ENCODE results near the gene HRH4.

The HRH4 gene

GRCh38 chr18:24470022-24470618 lies 9.7 kb downstream of the HRH4 start:
- no peak for DNase-seq

GRCh38 chr18:24470805-24471204 lies 10.4 kb downstream of the HRH4 start:
- DNase-seq = no peak

- no peak for DNase-seq
These were observed 12.2 kb downstream of the HRH4 start for GRCh38 chr18:24472591-24472990.

DNA sequence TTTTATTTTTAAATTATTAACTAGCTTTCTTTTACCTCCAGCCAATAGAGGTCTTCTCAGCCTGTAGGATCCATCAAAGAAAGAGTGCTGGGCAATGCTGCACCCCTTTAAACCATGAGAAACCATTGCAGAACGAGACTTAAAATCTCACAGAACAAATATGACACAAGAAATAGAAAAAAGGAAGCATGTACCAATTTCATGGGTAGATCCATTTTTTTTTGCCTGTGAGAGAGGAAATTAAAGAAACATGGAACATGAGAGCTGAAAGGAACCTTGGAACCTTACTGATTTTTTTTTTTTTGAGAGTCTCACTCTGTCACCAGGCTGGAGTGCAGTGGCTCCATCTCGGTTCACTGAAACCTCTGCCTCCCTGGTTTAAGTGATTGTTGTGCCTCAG lies 14.0 kb downstream of the HRH4 start:
- no peak for DNase-seq

- no peak for DNase-seq
These were observed 15.6 kb downstream of the HRH4 start for GRCh38 chr18:24475926-24476589.

DNA sequence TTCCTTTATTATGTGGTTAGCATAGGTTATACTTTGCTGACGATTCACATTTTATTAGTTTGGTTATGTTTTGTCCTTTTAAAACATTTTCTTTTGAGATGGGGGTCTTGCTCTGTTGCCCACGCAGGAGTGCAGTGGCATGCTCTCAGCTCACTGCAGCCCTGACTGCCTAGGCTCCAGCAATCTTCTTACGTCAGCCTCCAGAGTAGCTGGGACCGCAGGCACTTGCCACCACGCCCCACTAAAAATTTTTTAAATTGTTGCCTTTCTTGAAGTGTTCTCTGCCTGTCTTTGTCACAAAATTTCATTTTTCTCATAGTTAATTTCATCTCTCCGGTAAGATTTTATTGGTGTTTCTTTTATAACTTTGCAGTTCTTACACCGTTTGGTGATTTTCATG lies 18.9 kb downstream of the HRH4 start:
- DNase-seq = no peak

DNA sequence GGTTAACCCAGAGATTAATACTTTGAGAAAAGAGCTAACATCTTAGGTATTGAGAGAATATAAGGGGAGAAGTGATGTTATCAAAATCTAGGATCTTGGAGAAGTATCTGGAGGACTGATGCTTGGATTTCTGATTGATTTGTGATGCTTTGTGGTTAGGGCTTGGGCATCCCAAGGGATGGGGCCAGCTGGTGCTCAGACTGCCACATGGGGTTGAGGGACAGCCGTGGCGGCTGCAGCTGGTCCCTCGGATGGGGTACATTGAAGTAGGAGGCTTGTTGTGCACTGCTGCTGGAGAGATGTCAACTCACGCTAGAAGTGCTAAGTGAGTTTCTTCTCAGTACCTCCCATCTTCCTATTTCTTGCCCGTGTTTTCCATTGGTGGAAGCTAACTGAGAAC lies 22.4 kb downstream of the HRH4 start:
- DNase-seq = no peak

DNA sequence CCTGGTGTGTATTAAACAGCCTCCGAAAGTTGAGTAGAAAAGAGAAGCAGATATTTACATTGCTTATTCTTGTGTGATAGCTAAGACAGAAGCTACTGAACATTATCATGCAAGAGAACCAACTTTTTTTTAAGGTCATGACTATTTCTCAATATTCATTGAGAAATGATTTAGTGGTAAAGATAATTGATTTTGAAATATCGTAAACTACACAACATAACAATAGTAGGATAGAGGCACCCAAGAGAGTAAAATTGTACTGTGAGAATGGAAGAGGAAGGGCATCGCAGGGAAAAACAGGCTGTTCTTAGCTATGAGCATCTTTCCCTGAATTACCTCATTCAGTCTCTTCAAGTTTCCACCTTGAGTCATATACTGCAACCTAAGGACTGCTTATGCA lies 25.2 kb downstream of the HRH4 start:
- no peak for DNase-seq

- no peak for DNase-seq
These were observed 26.2 kb downstream of the HRH4 start for GRCh38 chr18:24486684-24487083.

DNA sequence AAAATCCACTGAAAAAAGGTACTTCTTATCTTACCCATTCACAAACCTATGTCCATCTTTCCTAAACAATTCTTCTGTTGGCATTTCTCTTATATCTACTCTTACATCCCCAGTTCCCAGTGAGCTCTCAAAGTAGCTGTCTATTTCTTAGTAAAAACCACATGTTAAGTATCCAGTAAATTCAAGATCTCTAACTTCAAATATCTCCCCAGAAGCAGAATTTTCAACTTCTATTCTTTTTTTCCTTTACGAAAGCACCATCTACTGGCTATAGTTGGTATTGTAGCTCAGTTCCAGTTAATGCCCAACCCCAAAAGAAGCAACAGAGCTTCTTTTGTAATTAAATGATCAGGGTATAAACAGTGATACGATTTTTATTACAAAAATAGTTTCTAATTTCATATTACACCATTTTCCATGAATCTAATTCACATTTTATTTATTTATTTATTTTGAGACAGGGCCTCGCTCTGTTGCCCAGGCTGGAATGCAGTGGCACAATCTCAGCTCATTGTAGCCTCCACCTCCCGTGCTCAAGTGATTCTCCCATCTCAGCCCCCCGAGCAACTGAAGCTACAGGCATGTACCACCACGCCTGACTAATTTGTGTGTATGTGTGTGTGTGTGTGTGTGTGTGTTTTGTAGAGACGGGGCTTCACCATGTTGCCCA lies 28.5 kb downstream of the HRH4 start:
- DNase-seq = peak; percentile 55

- DNase-seq = no peak
These were observed 30.1 kb downstream of the HRH4 start for GRCh38 chr18:24490539-24490938.

DNA sequence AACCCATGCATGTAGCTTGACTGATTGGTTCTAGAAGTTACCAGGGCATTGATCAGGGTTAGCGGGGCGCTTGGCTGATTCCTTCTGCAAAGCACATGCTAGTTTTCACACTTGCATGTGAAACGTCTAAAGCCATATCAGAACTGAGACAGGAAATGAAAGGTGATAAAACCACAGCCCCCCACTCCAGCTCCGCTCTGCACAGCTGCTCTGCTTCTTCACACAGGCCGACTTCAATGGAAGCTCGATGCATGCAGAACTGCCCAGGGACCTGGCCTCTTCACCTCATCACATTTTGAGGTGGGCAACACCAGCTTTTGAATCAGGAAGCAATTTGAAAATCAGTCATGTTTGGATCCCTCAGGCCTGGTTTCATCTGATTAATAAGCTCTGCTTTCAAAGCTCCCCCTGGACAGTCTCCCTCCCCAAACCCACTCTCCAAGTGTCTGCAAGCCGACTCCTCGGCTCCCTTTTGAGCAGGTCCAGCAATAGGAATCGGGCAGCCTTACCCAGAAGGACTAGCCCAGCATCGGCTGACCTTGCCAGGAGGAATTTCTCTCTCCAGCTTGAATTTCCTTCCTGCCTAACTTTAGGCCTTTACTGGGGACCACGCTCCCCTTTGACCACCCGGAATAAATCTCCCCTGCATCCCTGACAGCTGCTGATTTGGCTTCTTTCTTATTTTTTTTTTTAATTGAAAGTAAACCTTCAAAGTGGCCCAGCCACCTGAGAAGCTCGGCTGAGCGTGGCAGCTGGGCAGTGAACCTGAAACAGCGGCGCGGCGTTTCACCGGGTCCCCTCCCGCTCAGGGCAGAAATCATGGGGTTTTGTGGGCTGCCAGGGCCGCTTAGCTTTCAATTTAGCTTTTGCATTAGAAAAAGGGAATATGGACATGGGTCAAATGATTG lies 31.7 kb downstream of the HRH4 start:
- DNase-seq = peak; percentile 35

DNA sequence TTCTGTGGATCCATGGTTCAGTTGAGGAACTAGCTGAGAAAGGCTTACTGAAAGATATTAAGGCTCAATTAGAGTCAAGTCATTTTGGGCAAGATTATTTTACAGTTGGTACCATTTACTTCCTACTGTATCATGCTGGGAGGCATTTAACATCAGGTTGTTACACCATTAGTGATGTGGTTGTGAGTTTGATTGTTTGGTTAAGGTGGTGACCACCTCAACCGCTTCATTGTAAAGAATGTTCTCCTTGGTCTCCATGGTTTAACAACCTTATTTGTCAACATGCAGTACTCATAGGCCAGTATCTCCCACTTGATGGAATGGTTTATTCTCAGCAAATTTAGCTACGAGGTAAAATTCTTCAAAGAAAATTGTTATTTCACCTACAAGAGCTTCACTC lies 34.1 kb downstream of the HRH4 start:
- no peak for DNase-seq

GRCh38 chr18:24497031-24497754 lies 36.8 kb downstream of the HRH4 start:
- DNase-seq = no peak

GRCh38 chr18:24499814-24500213 lies 39.4 kb downstream of the HRH4 start:
- DNase-seq = no peak

GRCh38 chr18:24500217-24500616 lies 39.8 kb downstream of the HRH4 start:
- no peak for DNase-seq

DNA sequence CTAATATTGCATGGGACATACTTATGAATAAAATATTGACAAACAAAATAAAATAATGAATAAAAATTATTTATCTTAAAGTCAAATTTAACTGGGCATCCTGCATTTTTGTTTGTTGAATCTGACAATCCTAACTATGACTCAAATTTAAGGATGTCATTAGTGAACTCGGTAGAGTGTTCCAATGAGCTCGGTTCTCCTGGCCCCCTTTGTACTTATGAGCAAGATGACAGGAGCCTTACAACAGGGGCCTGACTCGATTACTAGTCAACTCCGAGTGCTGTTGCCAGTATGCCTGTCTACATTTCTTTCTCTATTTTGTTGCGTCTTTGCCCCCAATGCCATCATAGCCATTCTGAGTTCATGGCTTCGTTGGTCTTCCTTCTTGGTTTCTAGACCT lies 40.3 kb downstream of the HRH4 start:
- DNase-seq = no peak

GRCh38 chr18:24502667-24503523 lies 42.5 kb downstream of the HRH4 start:
- no peak for DNase-seq

GRCh38 chr18:24504401-24504800 lies 44.0 kb downstream of the HRH4 start:
- no peak for DNase-seq

DNA sequence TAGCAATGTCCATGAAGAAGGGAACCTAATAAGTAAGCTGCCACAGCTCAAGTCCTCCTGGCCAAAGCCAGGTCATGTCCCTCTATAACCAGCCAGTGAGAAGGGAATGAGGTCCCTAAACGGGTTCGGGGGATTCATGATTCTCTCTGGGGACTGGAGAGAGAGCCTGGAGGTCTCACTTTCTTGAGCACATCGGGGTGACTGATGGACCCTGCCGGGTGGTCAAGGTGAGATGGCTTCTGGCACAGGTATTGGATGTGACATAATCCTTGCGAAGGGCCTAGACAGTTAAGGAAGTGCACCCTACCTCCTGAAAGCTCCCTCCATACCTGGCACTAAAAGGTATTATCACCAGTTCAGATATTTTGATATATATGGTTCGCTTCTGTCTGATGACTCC lies 45.7 kb downstream of the HRH4 start:
- DNase-seq = no peak

- DNase-seq = no peak
These were observed 49.0 kb downstream of the HRH4 start for GRCh38 chr18:24509435-24509834.

- peak; percentile 32 for DNase-seq
These were observed 54.0 kb downstream of the HRH4 start for GRCh38 chr18:24514439-24514838.

All from CD4-positive, alpha-beta T cell treated with Interleukin-10 for 1 hour (primary cell).